Activated CD8-positive, alpha-beta T cell treated with anti-CD3 and anti-CD28 coated beads for 36 hours (primary cell): Measurements from ENCODE around the gene SMAD3. TPM values are rescaled to one million over a fixed set of nuclear protein-coding genes. Genes with fewer than 3 reads are reported as not detected.

Source experiments
- ATAC-seq: fragments of 200-7000 bp; cut with Tn5 transposase; one replicate; pipeline ENCODE4 v1.10.0; 2021; ENCODE audit warnings: mild to moderate bottlenecking, moderate library complexity
- CTCF ChIA-PET: fragments of 350-600 bp; sonication (Branson Sonifier 250); formaldehyde crosslinking; loops from one replicate; lab custom pipeline; 2021; ENCODE audit warnings: antibody characterized with exemption; lab: Charles Lee
- POLR2A ChIA-PET: fragments of 350-600 bp; sonication (Branson Sonifier 250); formaldehyde crosslinking; loops from one replicate; lab custom pipeline; 2021; ENCODE audit warnings: antibody characterized with exemption; lab: Charles Lee
- DNase-seq: peaks from one replicate; pipeline ENCODE4 v3.0.0-alpha.2; 2020
- H3K27ac Mint-ChIP-seq: one replicate; pipeline ENCODE4 v1.8.0; 2021; ENCODE audit warnings: mild to moderate bottlenecking, mixed read lengths
- H3K27me3 Mint-ChIP-seq: one replicate; pipeline ENCODE4 v1.8.0; 2021; ENCODE audit warnings: mixed read lengths
- H3K36me3 Mint-ChIP-seq: one replicate; pipeline ENCODE4 v1.8.0; 2021; ENCODE audit warnings: low read depth, mixed read lengths
- H3K4me1 Mint-ChIP-seq: one replicate; pipeline ENCODE4 v1.8.0; 2021; ENCODE audit warnings: low read depth, mixed read lengths
- H3K4me3 Mint-ChIP-seq: one replicate; pipeline ENCODE4 v1.8.0; 2021; ENCODE audit warnings: mild to moderate bottlenecking, moderate library complexity, mixed read lengths
- H3K9me3 Mint-ChIP-seq: one replicate; pipeline ENCODE4 v1.8.0; 2021; ENCODE audit warnings: mixed read lengths
- intact Hi-C: fragments of 100-400 bp; cut with micrococcal nuclease; formaldehyde crosslinking; loops from one replicate; pipeline ENCODE4 v1.10.0; 2022
- total RNA-seq, 2 experiments: library from RNA; stranded (reverse); gene quantifications; one replicate each; pipeline ENCODE4 v1.2.3, GENCODE V29; 2021
- TF ChIP-seq, protein P1 (sequence below): fragments of 200-600 bp; IDR thresholded peaks from one replicate; pipeline ENCODE4 v1.8.0; 2022; ENCODE audit warnings: antibody characterized with exemption, mild to moderate bottlenecking

Gene SMAD3
- total RNA-seq, 2 experiments from 2014 or later, result 22.3 to 24.7 TPM

DNA sequence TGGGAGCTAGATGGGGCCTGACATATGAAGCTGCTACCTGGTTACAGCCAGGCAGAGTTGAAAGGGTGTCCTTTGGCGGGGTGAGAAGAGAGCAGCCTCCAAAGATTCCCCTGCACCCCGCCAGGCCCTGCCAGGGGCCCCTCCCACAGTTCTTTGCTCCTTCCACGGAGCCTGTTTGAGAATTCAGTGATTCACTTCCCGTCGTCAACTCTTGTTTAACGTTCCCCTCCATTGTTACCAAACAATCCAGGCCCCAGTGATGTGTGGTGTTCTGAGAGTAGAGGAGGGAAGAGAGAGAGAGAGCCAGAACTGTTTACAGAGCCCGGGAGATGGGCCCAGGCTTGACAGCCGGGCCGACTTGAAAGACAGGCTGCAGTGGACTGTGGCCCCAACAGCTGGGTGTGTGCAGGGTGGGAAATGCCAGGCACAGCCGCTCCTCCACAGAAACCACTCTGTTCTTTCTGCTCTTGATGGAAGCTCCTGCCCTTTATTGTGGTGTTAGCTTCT, 81.5 kb downstream of the SMAD3 start:
- ChIA-PET CTCF (interaction anchor here (0.9 to 1.4 kb wide), 2 partner anchors 9 to 30 kb away, joined by 3 to 6 read pairs; no protein-coding TSS in a partner anchor), POLR2A (interaction anchor here (0.6 to 2.1 kb wide), 6 partner anchors 8 to 1187 kb away, joined by 3 to 7 read pairs (median 3); no protein-coding TSS in a partner anchor)
- H3K36me3 Mint-ChIP-seq, result no peaks in the 10 kb centered on the region
- H3K27ac Mint-ChIP-seq, result peak overlapping the region; percentile 84
- TF ChIP-seq, protein P1, sequence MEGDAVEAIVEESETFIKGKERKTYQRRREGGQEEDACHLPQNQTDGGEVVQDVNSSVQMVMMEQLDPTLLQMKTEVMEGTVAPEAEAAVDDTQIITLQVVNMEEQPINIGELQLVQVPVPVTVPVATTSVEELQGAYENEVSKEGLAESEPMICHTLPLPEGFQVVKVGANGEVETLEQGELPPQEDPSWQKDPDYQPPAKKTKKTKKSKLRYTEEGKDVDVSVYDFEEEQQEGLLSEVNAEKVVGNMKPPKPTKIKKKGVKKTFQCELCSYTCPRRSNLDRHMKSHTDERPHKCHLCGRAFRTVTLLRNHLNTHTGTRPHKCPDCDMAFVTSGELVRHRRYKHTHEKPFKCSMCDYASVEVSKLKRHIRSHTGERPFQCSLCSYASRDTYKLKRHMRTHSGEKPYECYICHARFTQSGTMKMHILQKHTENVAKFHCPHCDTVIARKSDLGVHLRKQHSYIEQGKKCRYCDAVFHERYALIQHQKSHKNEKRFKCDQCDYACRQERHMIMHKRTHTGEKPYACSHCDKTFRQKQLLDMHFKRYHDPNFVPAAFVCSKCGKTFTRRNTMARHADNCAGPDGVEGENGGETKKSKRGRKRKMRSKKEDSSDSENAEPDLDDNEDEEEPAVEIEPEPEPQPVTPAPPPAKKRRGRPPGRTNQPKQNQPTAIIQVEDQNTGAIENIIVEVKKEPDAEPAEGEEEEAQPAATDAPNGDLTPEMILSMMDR, result no peak
- no peaks in the 10 kb centered on the region for H3K9me3 Mint-ChIP-seq
- H3K27me3 Mint-ChIP-seq, result no peaks in the 10 kb centered on the region
- H3K4me1 Mint-ChIP-seq, result peaks cover 75% of the 10 kb centered on the region
- intact Hi-C loops, result loop anchor here (5.0 kb wide), 1 partner anchor 45 kb away; no protein-coding TSS in a partner anchor
- DNase-seq (peak; percentile 46), ATAC-seq (peak; percentile 48)
- H3K4me3 Mint-ChIP-seq, result peak overlapping the region; percentile 31

DNA sequence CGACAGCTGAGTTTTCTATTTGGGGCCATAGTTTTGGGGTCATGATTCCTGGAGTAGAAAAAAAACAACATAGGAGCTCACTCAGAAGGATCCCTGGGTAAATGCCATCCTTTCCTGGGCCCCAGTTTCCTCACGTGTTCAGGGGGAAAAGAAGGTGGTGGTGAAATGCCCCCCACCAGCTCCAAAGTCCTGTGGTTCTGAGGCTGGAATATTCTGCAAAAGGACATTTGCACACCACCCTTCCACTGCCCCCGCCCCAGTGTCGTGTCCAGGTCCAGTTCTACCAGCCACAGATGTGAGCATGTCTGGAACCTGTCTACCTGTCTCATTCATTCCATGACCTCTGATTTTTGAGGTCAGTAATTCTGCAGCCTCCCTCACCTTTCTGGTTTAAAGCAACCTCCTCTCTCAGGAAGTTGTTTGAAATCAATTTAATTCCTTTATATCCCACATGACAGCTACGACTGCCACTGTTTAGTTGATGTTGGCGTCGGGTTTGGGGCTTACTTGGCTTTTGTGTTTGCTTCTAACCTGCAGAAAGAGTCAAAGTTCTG, 82.1 kb downstream of the SMAD3 start:
- intact Hi-C loops, result loop anchor here (5.0 kb wide), 1 partner anchor 45 kb away; no protein-coding TSS in a partner anchor
- Mint-ChIP-seq H3K4me3 (no peak overlapping the region), H3K9me3 (no peaks in the 10 kb centered on the region), H3K27ac (peak overlapping the region; percentile 84), H3K4me1 (peaks cover 72% of the 10 kb centered on the region), H3K27me3 (no peaks in the 10 kb centered on the region), H3K36me3 (no peaks in the 10 kb centered on the region)
- ChIA-PET CTCF (interaction anchor here (0.9 kb wide), 1 partner anchor 31 kb away, joined by 3 read pairs; no protein-coding TSS in a partner anchor), POLR2A (interaction anchor here (0.6 to 1.7 kb wide), 5 partner anchors 7 to 65 kb away, joined by 3 to 5 read pairs (median 3); no protein-coding TSS in a partner anchor)
- DNase-seq (no peak), ATAC-seq (no peak)
- TF ChIP-seq, protein P1, result no peak

DNA sequence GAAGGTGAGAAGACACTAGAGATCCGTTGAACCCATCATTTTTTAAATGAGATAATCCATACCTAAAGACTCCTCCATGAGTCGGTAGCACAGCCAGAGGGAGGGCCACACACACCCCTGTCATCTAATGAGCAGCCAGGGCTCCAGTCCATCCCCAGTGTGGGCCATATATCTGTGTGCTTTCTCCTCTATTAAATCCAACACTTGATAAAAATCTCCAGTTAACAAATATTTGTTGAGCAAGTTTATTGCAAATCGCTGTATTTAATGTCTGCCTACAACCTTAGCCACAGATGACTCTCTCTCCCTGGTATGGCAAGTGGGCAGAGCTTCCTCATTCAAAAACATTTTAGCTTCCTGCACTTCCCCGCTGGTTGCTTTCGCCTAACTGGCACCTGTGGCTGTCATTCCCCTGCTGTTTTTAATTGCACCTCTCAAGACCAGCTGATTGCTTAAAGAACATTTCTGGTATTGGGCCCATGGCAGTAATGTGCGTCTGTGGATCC, 82.8 kb downstream of the SMAD3 start:
- intact Hi-C loops, result loop anchor here (5.0 kb wide), 1 partner anchor 46 kb away; no protein-coding TSS in a partner anchor
- CTCF ChIA-PET, result interaction anchor here (1.0 to 1.4 kb wide), 3 partner anchors 13 to 77 kb away, joined by 3 to 4 read pairs (median 3); no protein-coding TSS in a partner anchor
- no peaks in the 10 kb centered on the region for H3K36me3 Mint-ChIP-seq
- no peaks in the 10 kb centered on the region for H3K9me3 Mint-ChIP-seq
- no peak overlapping the region for H3K4me3 Mint-ChIP-seq
- peaks cover 76% of the 10 kb centered on the region for H3K4me1 Mint-ChIP-seq
- ATAC-seq, result no peak
- peak overlapping the region; percentile 11 for H3K27ac Mint-ChIP-seq
- POLR2A ChIA-PET, result interaction anchor here (1.1 to 1.7 kb wide), 5 partner anchors 9 to 66 kb away, joined by 3 to 6 read pairs (median 3); no protein-coding TSS in a partner anchor
- no peaks in the 10 kb centered on the region for H3K27me3 Mint-ChIP-seq
- DNase-seq, result no peak
- TF ChIP-seq, protein P1, result no peak

DNA sequence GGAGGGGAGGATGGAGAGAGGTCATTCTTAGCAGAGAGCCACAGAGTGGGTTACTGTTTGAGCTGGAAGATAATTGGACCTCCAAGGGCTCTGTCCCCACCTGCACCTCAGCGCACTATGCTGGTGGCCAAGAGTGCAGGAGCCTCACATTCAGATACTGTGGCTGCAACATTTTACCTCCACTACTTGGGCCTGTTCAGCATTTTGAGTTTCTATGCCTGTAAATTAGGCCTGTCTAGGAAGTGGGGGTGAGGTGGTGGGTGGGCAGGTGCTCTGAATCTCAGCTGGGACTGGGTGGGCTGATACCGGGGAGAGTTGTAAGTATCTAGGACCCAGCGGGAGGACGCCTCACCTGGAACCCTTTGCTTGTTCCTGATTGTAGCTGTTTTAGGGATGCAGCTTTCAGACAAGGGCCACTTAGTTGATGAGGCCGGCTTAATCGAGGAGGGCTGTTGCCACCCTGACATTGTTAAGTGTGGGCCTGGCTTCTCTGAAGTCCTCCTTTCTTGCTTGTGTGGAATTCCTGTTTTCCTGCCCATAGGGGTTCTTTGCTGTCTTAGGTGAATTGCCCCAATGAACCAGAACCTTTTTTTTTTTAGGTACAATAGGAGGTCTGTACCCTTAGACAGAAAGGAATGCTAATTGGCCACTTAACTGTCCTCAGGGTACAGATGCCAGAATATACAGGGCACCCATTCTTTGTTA, 83.8 kb downstream of the SMAD3 start:
- H3K4me1 Mint-ChIP-seq, result peaks cover 73% of the 10 kb centered on the region
- H3K36me3 Mint-ChIP-seq, result peaks cover 1% of the 10 kb centered on the region
- H3K27ac Mint-ChIP-seq, result peak overlapping the region; percentile 63
- TF ChIP-seq, protein P1, result no peak
- ATAC-seq (no peak), DNase-seq (no peak)
- H3K4me3 Mint-ChIP-seq, result no peak overlapping the region
- intact Hi-C loops, result loop anchor here (5.0 kb wide), 1 partner anchor 47 kb away; no protein-coding TSS in a partner anchor
- POLR2A ChIA-PET, result interaction anchor here (1.1 to 1.7 kb wide), 5 partner anchors 10 to 67 kb away, joined by 3 to 6 read pairs (median 3); no protein-coding TSS in a partner anchor
- no peaks in the 10 kb centered on the region for H3K27me3 Mint-ChIP-seq
- H3K9me3 Mint-ChIP-seq, result no peaks in the 10 kb centered on the region
- CTCF ChIA-PET, result interaction anchor here (1.0 to 1.4 kb wide), 4 partner anchors 14 to 78 kb away, joined by 3 to 4 read pairs (median 3); no protein-coding TSS in a partner anchor
